Muscle layer of duodenum (tissue), 2 donors: Measurements from ENCODE around the gene ATN1.
A peak's percentile ranks its signal among the peaks of the same experiment; 100 is the strongest.

Experiments
- H3K27ac ChIP-seq: one replicate; pipeline ENCODE4 v1.7.0; 2013; ENCODE audit warnings: mild to moderate bottlenecking, low read length
- H3K27me3 ChIP-seq: one replicate; pipeline ENCODE4 v1.7.0; 2013; ENCODE audit warnings: low read depth, mild to moderate bottlenecking, control low read depth, low read length
- H3K36me3 ChIP-seq, 2 donors: one replicate each; pipeline ENCODE4 v1.7.0; 2013; ENCODE audit warnings: low read length in 2 of 2, control low read depth in 1 of 2, mild to moderate bottlenecking in 1 of 2; ENCODE audit not compliant: insufficient read depth in 2 of 2, control insufficient read depth in 1 of 2
- H3K4me1 ChIP-seq, 2 donors: one replicate each; pipeline ENCODE4 v1.7.0; 2013; ENCODE audit warnings: low read length in 2 of 2, mild to moderate bottlenecking in 2 of 2, control low read depth in 1 of 2, moderate library complexity in 1 of 2; ENCODE audit not compliant: insufficient read depth in 2 of 2, control insufficient read depth in 1 of 2
- H3K4me3 ChIP-seq, 2 donors: one replicate each; pipeline ENCODE4 v1.7.0; 2013; ENCODE audit warnings: low read length in 2 of 2, low read depth in 1 of 2, mild to moderate bottlenecking in 1 of 2
- H3K9me3 ChIP-seq, 2 donors: one replicate each; pipeline ENCODE4 v1.7.0; 2013; ENCODE audit warnings: low read length in 2 of 2, control low read depth in 1 of 2, mild to moderate bottlenecking in 1 of 2; ENCODE audit not compliant: control insufficient read depth in 1 of 2
- donor health status: healthy.

Gene ATN1

GRCh38 chr12:6919588-6919987 lies 8.2 kb upstream of the ATN1 start:
- Histone ChIP-seq H3K4me1 (peaks cover 3 to 22% of the 10 kb centered on the region in 2 donors), H3K9me3 (no peaks in the 10 kb centered on the region), H3K4me3 (no peak overlapping the region), H3K36me3 (peaks cover 4 to 37% of the 10 kb centered on the region in 2 donors), H3K27ac (no peak overlapping the region), H3K27me3 (no peaks in the 10 kb centered on the region)

- Histone ChIP-seq H3K27me3 (no peaks in the 10 kb centered on the region), H3K4me3 (no peak overlapping the region), H3K9me3 (no peaks in the 10 kb centered on the region), H3K4me1 (peaks cover 21 to 29% of the 10 kb centered on the region in 2 donors), H3K27ac (no peak overlapping the region), H3K36me3 (peaks cover 4 to 32% of the 10 kb centered on the region in 2 donors)
Measured at GRCh38 chr12:6921539-6921938, 6.2 kb upstream of the ATN1 start.

DNA sequence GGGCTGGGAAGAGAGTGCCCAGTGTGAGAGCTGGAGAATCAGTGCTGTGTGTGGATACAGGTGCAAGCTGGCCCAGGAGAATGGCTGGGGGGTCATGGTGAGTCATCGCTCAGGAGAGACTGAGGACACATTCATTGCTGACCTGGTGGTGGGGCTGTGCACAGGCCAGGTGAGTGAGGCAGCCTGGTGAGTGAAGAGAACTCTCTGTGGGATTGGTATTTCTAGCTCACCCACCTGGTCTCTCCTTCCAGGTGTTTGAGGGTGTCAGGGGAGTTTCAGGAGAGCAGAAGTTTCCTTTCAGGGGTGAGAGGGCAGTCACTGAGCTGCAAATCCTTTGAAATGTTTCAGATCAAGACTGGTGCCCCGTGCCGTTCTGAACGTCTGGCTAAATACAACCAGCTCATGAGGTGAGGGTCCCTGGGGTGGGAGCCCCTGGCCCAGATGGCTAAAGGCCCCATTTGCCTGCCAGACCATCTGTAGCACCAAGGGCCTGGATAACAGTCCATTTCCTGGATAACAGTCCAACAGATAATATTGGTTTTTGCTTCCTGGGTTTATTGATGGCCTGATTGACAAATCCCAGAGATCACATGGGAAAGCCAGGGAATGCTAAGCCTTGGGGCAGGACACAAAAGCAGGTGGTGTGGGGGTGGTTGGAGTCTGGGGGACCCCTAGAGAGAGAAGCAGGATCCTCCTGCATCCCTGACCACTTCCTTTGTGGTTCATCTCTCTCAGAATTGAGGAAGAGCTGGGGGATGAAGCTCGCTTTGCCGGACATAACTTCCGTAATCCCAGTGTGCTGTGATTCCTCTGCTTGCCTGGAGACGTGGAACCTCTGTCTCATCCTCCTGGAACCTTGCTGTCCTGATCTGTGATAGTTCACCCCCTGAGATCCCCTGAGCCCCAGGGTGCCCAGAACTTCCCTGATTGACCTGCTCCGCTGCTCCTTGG lies 5.5 kb upstream of the ATN1 start:
- Histone ChIP-seq H3K9me3 (no peaks in the 10 kb centered on the region), H3K27ac (no peak overlapping the region), H3K4me1 (peaks cover 27 to 32% of the 10 kb centered on the region in 2 donors), H3K36me3 (peaks cover 4 to 30% of the 10 kb centered on the region in 2 donors), H3K4me3 (no peak overlapping the region), H3K27me3 (no peaks in the 10 kb centered on the region)

GRCh38 chr12:6923003-6923732 lies 4.6 kb upstream of the ATN1 start:
- peaks cover 27 to 32% of the 10 kb centered on the region in 2 donors for H3K4me1 ChIP-seq
- no peak overlapping the region for H3K4me3 ChIP-seq
- peaks cover 4 to 24% of the 10 kb centered on the region in 2 donors for H3K36me3 ChIP-seq
- H3K27ac ChIP-seq, result no peak overlapping the region
- H3K27me3 ChIP-seq, result no peaks in the 10 kb centered on the region
- H3K9me3 ChIP-seq, result no peaks in the 10 kb centered on the region

- Histone ChIP-seq H3K27me3 (no peaks in the 10 kb centered on the region), H3K27ac (no peak overlapping the region), H3K4me1 (peaks cover 27 to 32% of the 10 kb centered on the region in 2 donors), H3K4me3 (no peak overlapping the region), H3K9me3 (no peaks in the 10 kb centered on the region), H3K36me3 (peaks cover 4 to 22% of the 10 kb centered on the region in 2 donors)
Measured at GRCh38 chr12:6923851-6924250, 3.9 kb upstream of the ATN1 start.

DNA sequence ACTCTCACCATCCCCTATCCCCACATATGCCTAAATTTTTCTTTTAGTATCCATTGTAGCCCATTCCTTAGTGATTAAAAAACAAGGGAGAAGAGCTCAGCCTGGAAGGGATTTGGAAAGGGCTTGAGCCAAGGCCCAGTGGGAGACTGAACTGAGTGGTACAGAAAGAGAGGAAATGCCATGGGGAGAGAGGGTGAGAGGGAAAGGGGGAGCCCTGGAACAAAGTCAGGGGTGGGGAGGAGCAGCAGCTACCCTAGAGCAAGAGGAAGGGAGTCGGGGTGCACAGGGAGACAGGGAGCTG lies 2.6 kb upstream of the ATN1 start:
- H3K4me1 ChIP-seq, result peaks cover 31 to 45% of the 10 kb centered on the region in 2 donors
- no peaks in the 10 kb centered on the region for H3K9me3 ChIP-seq
- H3K27ac ChIP-seq, result peak overlapping the region; percentile 95
- H3K36me3 ChIP-seq, result peaks cover 0 to 14% of the 10 kb centered on the region in 2 donors
- peak overlapping the region in 1 of 2 donors; percentile 61 for H3K4me3 ChIP-seq
- no peaks in the 10 kb centered on the region for H3K27me3 ChIP-seq

- Histone ChIP-seq H3K27ac (peak overlapping the region; percentile 95), H3K9me3 (no peaks in the 10 kb centered on the region), H3K4me1 (peaks cover 31 to 48% of the 10 kb centered on the region in 2 donors), H3K36me3 (peaks cover 0 to 14% of the 10 kb centered on the region in 2 donors), H3K27me3 (no peaks in the 10 kb centered on the region), H3K4me3 (peak overlapping the region; percentile 61 to 63)
Measured at GRCh38 chr12:6925540-6926279, 2.0 kb upstream of the ATN1 start.

DNA sequence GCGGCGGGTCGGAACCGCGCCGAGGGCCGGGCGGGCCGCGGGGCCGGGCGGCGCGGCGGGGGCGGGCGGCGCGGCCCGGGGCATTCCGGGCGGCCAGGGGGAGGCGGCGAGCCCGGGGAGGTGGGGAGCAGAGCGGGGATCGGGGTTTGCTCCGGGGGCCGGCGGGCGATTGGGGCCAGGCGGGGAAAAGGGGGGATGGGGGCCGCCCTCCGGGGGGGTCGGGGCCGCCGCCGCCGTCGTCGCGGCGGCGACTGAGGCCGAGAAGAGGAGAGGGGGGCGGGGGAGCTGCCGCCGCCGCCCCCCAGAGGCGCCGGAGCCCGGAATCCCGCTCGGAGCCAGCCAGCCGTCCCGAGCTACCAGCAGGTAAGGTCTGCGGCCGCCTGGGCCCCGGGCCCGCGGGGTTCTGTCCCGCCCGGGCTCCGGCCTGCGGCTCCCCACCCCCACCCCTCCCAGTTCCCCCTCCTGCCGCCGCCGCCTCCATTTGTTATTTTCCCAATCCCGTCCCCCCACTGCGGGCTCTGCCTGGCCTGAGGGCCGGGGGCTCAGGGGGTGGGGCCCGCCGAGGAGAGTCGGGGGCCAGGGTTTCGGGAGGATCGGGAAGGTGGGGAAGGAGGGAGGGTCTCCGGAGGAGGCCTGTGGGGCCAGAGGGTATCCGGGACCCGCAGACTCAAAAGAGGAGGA lies 403 bp downstream of the ATN1 start:
- Histone ChIP-seq H3K4me3 (peak overlapping the region; percentile 90 to 91), H3K27me3 (no peaks in the 10 kb centered on the region), H3K36me3 (no peaks in the 10 kb centered on the region), H3K9me3 (no peaks in the 10 kb centered on the region), H3K27ac (peak overlapping the region; percentile 88), H3K4me1 (peaks cover 31 to 61% of the 10 kb centered on the region in 2 donors)

DNA sequence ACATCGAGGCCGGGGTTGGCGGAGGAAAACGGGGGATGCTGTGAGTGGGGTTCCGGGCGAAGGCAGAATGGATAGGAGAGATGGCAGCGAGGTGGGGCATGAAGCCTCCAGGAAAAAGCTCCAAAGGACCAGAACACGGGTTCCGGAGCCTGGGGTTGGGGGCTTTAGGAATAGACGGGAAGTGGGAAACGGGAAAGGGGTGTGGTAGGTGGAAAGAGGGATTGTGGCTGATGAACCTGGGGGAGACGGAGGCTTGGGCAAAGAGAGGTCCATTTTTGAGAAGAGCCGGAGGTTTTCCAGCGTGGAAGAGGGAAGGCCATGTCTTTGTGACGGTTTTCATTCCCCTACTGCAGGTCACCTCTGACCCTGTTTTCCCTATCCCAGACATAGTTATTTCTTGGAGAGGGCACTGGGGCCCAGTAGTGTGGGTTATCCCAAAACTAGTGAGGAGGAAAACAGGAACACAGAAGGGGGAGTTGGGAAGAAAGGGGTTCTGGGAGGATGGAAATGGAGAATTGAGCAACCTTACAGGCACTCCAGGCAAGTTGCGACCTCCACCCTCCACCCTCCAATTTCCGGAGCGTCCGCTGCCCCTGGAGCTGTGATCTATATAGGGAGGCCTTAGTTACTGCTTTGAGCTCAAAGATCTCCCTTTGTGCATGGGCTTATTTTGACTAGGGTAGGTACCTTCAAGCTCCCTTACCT lies 1.1 kb downstream of the ATN1 start:
- Histone ChIP-seq H3K9me3 (no peaks in the 10 kb centered on the region), H3K36me3 (peaks cover 0 to 2% of the 10 kb centered on the region in 2 donors), H3K27ac (peak overlapping the region; percentile 88), H3K4me3 (peak overlapping the region; percentile 90 to 91), H3K4me1 (peaks cover 37 to 62% of the 10 kb centered on the region in 2 donors), H3K27me3 (no peaks in the 10 kb centered on the region)
